LoVo (cell line): ENCODE results near the gene BLOC1S5.

ENCODE experiments used
- DNase-seq: peaks from one replicate; pipeline ENCODE4 v3.0.0-alpha.2; 2016; ENCODE audit warnings: low spot score

The BLOC1S5 gene

GRCh38 chr6:8063761-8064637, at the start of gene BLOC1S5:
Gene BLOC1S5 (minus strand): TSS chr6:8064389. CDS start chr6:8064376, 13 bp downstream.
- DNase-seq: peak; percentile 98

DNA sequence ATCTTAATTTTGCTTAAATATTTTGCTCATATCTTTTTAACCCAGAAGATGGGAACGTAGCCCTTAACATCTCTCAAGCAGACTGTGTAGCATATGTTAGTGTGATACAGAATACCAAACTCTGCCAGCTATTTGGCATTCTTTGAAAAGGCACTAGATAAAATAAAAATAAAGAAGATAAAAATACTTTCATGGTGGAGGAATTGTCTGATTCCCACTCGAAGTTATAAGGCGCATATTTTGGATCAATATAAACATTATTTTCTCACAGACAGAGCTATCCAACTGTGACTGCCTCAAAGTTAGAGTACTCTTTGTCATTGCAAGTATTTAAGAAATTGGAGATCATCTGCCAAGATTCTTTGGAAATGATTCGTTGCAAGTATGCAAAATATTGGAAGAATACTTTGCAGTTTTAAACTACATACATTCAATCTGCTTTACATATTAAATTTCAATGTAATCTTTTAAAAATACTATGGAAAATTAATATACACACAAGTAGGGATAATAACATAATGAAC, 49.0 kb upstream of the BLOC1S5 start:
- no peak for DNase-seq

- no peak for DNase-seq
Measured at GRCh38 chr6:8110725-8111124, 46.5 kb upstream of the BLOC1S5 start.

DNA sequence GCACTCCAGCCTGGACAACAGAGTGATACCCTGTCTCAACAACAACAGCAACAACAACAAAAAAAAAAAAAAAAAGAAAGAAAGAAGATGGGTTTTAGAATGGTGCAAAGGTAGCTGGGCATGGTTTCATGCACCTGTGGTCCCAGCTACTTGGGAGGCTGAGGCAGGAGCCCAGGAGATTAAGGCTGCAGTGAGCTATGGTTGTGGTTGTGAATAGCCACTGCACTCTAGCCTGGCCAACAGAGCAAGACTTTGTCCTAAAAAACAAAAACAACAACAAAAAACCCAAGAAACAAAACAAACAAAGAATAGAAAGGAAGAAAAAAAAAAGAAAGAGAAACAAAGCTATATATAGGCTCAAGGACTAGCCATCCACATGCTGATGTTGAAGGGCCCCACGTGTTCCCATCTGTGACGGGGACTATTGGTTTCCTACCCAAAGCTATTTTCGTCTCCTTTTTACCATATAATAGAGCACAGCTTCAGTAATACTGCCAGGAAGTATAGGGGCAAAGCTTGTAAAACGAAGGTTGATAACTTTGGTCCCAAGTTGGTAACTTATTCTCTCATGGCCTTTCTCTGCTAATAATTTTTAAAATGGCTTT, 46.0 kb upstream of the BLOC1S5 start:
- no peak for DNase-seq

DNA sequence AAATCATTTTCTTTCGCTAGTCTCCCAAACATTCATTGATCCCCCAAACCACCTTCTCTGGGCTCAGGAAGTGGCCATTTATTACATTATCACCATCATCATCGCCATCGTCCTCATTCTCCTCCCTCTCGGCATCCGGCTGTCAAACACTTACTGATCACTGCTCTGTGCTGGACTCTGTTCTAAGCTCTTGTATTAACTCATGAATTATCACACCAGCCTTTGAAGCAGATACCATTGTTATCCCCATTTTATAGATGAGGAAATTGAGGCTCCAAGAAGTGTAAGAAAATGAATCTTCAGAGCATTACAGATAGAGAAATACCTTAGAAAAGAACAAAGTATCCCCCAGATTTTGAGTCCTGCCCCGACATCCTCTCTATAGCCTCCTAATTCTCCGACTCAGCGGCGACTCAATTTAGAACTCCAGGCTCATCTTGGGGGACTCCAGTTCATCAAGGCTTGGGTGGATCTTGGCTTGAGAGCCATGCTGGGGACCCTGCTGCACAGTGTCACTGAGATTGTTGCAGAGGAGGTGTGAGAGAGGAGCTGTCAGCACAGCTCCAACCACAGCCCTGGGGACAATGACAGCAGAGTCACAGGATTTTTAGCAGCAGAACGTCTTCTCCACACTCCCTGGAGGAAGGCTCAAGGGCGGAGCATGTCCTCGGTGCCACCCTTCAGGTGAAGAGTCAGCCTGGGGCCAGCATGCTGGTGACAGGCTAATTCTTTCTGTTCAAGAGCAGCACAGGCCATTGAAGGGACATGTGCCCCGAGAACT, 44.8 kb upstream of the BLOC1S5 start:
- DNase-seq: no peak

- no peak for DNase-seq
Measured at GRCh38 chr6:8108031-8108660, 44.0 kb upstream of the BLOC1S5 start.

- no peak for DNase-seq
Measured at GRCh38 chr6:8105791-8106190, 41.6 kb upstream of the BLOC1S5 start.

GRCh38 chr6:8103726-8104125, 39.5 kb upstream of the BLOC1S5 start:
- no peak for DNase-seq

- DNase-seq: peak; percentile 97
Measured at GRCh38 chr6:8102122-8102958, 38.2 kb upstream of the BLOC1S5 start, which contains the start of gene EEF1E1. Gene EEF1E1 (minus strand): TSS chr6:8102548. CDS start chr6:8102521, 27 bp downstream.

DNA sequence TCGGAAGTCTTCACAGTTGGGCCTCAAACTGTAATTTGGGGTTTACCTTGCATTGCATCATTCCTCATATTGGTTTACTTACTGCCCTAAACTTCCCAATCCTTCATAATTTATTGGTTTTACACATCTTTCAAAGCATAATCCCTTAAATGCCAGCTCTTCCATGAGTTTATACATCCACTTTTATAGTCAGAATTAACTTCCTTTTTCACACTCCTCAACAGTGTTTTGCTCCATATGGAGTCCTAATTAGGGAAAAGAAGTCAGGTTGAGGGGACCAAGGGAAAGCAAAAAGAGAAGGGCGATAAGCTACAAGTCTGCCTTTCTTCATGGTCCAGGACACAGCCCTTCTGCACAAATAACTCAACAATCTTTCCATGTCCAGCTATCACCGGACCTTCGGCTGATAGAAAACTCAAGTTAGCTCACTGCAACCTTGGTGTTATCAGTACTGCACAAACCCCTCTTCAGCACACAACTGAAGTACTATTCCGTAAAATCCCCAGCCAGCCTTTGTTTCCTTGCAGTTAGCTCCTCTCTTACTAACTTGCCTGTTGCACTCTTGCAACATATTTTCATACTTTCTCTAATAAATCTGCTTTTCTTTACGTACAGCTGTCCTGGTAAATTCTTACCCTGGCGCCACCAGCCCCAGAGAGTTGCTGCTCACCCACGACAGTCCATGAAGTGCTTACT, 36.1 kb upstream of the BLOC1S5 start:
- DNase-seq: no peak

- no peak for DNase-seq
Measured at GRCh38 chr6:8090650-8091049, 26.5 kb upstream of the BLOC1S5 start.

DNA sequence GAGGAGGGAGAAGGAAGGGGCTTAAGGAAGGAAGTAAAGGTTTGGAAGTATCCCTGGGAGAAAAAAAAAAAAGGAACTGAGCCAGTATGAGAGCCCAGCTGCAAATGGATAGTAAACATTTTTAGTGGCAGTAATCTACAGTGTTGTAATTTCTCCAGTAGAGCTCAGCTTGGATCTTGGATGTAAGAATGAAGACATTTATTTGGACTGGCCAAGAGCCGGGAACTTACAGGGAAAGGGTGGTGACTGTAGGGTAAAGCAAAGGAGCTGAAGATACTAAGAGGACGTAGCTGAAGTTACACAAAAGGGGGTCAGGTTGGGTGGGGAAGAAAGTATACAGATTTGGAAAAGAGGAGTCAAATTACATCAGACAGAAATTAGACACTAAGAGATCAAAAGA, 24.7 kb upstream of the BLOC1S5 start:
- no peak for DNase-seq

GRCh38 chr6:8087870-8088754, 23.9 kb upstream of the BLOC1S5 start:
- no peak for DNase-seq

- DNase-seq: no peak
Measured at GRCh38 chr6:8086755-8087306, 22.6 kb upstream of the BLOC1S5 start.

- peak; percentile 71 for DNase-seq
Measured at GRCh38 chr6:8085053-8085511, 20.9 kb upstream of the BLOC1S5 start.

DNA sequence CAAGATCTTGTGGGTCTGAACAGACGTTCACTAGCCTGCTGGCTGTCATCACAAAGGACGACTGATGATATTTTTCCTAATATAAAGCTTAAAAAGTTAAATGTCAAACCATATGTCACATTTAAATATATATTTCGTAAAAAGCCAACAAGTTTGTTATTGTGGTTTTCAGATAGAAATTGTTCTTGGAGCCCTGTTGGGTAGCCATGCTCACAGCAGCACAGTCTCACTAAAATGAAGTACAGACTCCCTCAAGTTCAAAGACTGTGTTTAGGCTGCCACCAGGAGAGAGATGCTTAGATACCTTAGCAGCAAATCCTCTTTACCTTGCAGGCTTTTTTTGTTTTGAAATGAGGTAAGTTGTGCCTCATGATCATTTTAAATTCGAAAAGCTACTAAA, 20.4 kb upstream of the BLOC1S5 start:
- no peak for DNase-seq

GRCh38 chr6:8082954-8083858, 19.0 kb upstream of the BLOC1S5 start:
- no peak for DNase-seq

DNA sequence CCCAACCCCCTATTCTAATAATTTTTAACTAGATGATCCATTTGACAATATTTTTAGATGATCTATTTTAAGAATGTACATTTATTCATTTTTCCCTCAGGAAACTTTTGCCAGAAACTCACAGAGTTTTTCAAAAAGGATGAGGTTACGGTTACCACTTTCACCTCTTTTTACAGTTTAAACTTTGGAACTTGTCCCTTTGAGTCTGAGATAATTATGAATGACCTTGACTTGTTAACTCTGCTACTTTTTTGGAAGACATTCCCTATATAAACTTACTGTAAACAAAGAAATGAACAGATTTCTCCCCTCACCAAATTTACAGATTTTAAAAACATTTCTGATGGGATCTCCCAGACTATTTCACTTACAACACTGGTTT, 18.4 kb upstream of the BLOC1S5 start:
- DNase-seq: no peak
